Measurements from ENCODE around the gene KDM4C. TPM values are rescaled to one million over a fixed set of nuclear protein-coding genes. Genes with fewer than 3 reads are reported as not detected.

KDM4C gene
- total and polyA plus RNA-seq, 2 donors, result 20.3 to 36.2 TPM

- peaks cover 2 to 5% of the 10 kb centered on the region in 2 donors for H3K36me3 ChIP-seq (ENCODE audit: control insufficient read depth in 2 of 2, insufficient read depth in 2 of 2, low read length in 1 of 2)
- no peaks in the 10 kb centered on the region for H3K9me3 ChIP-seq (ENCODE audit: control insufficient read depth in 2 of 2, insufficient read depth in 1 of 2, low read length in 1 of 2)
- no peak for DNase-seq (ENCODE audit: low read depth in 6 of 9, low spot score in 9 of 9)
- no peak overlapping the region for H3K4me3 ChIP-seq (ENCODE audit: low read length in 2 of 2)
- no peak overlapping the region for H3K27ac ChIP-seq (ENCODE audit: low read depth in 1 of 2, low read length in 1 of 2)
- no peaks in the 10 kb centered on the region for H3K27me3 ChIP-seq (ENCODE audit: control insufficient read depth in 2 of 2, insufficient read depth in 1 of 2, low read length in 1 of 2)
- WGBS, result 92% methylated on average over 5 of the region's 5 CpGs
- no peaks in the 10 kb centered on the region for H3K4me1 ChIP-seq (ENCODE audit: control insufficient read depth in 2 of 2, insufficient read depth in 2 of 2, low read length in 2 of 2)
Observed at GRCh38 chr9:7033076-7034045, 275.6 kb downstream of the KDM4C start.

- no peak for DNase-seq (ENCODE audit: low read depth in 6 of 9, low spot score in 9 of 9)
- no peaks in the 10 kb centered on the region for H3K4me1 ChIP-seq (ENCODE audit: control insufficient read depth in 2 of 2, insufficient read depth in 2 of 2, low read length in 2 of 2)
- H3K27me3 ChIP-seq (ENCODE audit: control insufficient read depth in 2 of 2, insufficient read depth in 1 of 2, low read length in 1 of 2), result no peaks in the 10 kb centered on the region
- WGBS, result 77% methylated on average over 3 of the region's 3 CpGs
- H3K9me3 ChIP-seq (ENCODE audit: control insufficient read depth in 2 of 2, insufficient read depth in 1 of 2, low read length in 1 of 2), result no peaks in the 10 kb centered on the region
- H3K36me3 ChIP-seq (ENCODE audit: control insufficient read depth in 2 of 2, insufficient read depth in 2 of 2, low read length in 1 of 2), result peaks cover 0 to 5% of the 10 kb centered on the region in 2 donors
- no peak overlapping the region for H3K27ac ChIP-seq (ENCODE audit: low read depth in 1 of 2, low read length in 1 of 2)
- no peak overlapping the region for H3K4me3 ChIP-seq (ENCODE audit: low read length in 2 of 2)
Observed at GRCh38 chr9:7037176-7037575, 279.4 kb downstream of the KDM4C start.

GRCh38 chr9:7042124-7042523, 284.4 kb downstream of the KDM4C start:
- DNase-seq (ENCODE audit: low read depth in 6 of 9, low spot score in 9 of 9), result no peak

GRCh38 chr9:7045361-7045760, 287.6 kb downstream of the KDM4C start:
- 100% methylated on average over 1 of the region's 1 CpG for WGBS
- H3K27me3 ChIP-seq (ENCODE audit: control insufficient read depth in 2 of 2, insufficient read depth in 1 of 2, low read length in 1 of 2), result no peaks in the 10 kb centered on the region
- H3K27ac ChIP-seq (ENCODE audit: low read depth in 1 of 2, low read length in 1 of 2), result no peak overlapping the region
- DNase-seq (ENCODE audit: low read depth in 6 of 9, low spot score in 9 of 9), result no peak
- H3K9me3 ChIP-seq (ENCODE audit: control insufficient read depth in 2 of 2, insufficient read depth in 1 of 2, low read length in 1 of 2), result no peaks in the 10 kb centered on the region
- H3K4me3 ChIP-seq (ENCODE audit: low read length in 2 of 2), result no peak overlapping the region
- H3K4me1 ChIP-seq (ENCODE audit: control insufficient read depth in 2 of 2, insufficient read depth in 2 of 2, low read length in 2 of 2), result no peaks in the 10 kb centered on the region
- H3K36me3 ChIP-seq (ENCODE audit: control insufficient read depth in 2 of 2, insufficient read depth in 2 of 2, low read length in 1 of 2), result peaks cover 11 to 29% of the 10 kb centered on the region in 2 donors

More at GRCh38 chr9:7042124-7042523, 284.4 kb downstream of the KDM4C start:
- Histone ChIP-seq H3K4me1 (ENCODE audit: control insufficient read depth in 2 of 2, insufficient read depth in 2 of 2, low read length in 2 of 2) (no peaks in the 10 kb centered on the region), H3K27me3 (ENCODE audit: control insufficient read depth in 2 of 2, insufficient read depth in 1 of 2, low read length in 1 of 2) (no peaks in the 10 kb centered on the region), H3K9me3 (ENCODE audit: control insufficient read depth in 2 of 2, insufficient read depth in 1 of 2, low read length in 1 of 2) (no peaks in the 10 kb centered on the region), H3K4me3 (ENCODE audit: low read length in 2 of 2) (no peak overlapping the region), H3K27ac (ENCODE audit: low read depth in 1 of 2, low read length in 1 of 2) (no peak overlapping the region), H3K36me3 (ENCODE audit: control insufficient read depth in 2 of 2, insufficient read depth in 2 of 2, low read length in 1 of 2) (peaks cover 3 to 7% of the 10 kb centered on the region in 2 donors)
- WGBS, result 98% methylated on average over 3 of the region's 3 CpGs

GRCh38 chr9:7051711-7052110, 293.9 kb downstream of the KDM4C start:
- Histone ChIP-seq H3K4me1 (ENCODE audit: control insufficient read depth in 2 of 2, insufficient read depth in 2 of 2, low read length in 2 of 2) (peaks cover 0 to 8% of the 10 kb centered on the region in 2 donors), H3K27ac (ENCODE audit: low read depth in 1 of 2, low read length in 1 of 2) (no peak overlapping the region), H3K4me3 (ENCODE audit: low read length in 2 of 2) (no peak overlapping the region), H3K27me3 (ENCODE audit: control insufficient read depth in 2 of 2, insufficient read depth in 1 of 2, low read length in 1 of 2) (no peaks in the 10 kb centered on the region), H3K9me3 (ENCODE audit: control insufficient read depth in 2 of 2, insufficient read depth in 1 of 2, low read length in 1 of 2) (no peaks in the 10 kb centered on the region), H3K36me3 (ENCODE audit: control insufficient read depth in 2 of 2, insufficient read depth in 2 of 2, low read length in 1 of 2) (peaks cover 10 to 38% of the 10 kb centered on the region in 2 donors)
- 97% methylated on average over 3 of the region's 3 CpGs for WGBS
- no peak for DNase-seq (ENCODE audit: low read depth in 6 of 9, low spot score in 9 of 9)

- no peak for DNase-seq (ENCODE audit: low read depth in 6 of 9, low spot score in 9 of 9)
- Histone ChIP-seq H3K27ac (ENCODE audit: low read depth in 1 of 2, low read length in 1 of 2) (no peak overlapping the region), H3K4me3 (ENCODE audit: low read length in 2 of 2) (no peak overlapping the region), H3K36me3 (ENCODE audit: control insufficient read depth in 2 of 2, insufficient read depth in 2 of 2, low read length in 1 of 2) (peaks cover 6 to 31% of the 10 kb centered on the region in 2 donors), H3K27me3 (ENCODE audit: control insufficient read depth in 2 of 2, insufficient read depth in 1 of 2, low read length in 1 of 2) (no peaks in the 10 kb centered on the region), H3K4me1 (ENCODE audit: control insufficient read depth in 2 of 2, insufficient read depth in 2 of 2, low read length in 2 of 2) (peaks cover 0 to 8% of the 10 kb centered on the region in 2 donors), H3K9me3 (ENCODE audit: control insufficient read depth in 2 of 2, insufficient read depth in 1 of 2, low read length in 1 of 2) (no peaks in the 10 kb centered on the region)
- WGBS, result 49% methylated on average over 2 of the region's 2 CpGs
Observed at GRCh38 chr9:7053903-7054302, 296.1 kb downstream of the KDM4C start.

GRCh38 chr9:7055171-7055903, 297.6 kb downstream of the KDM4C start:
- Histone ChIP-seq H3K9me3 (ENCODE audit: control insufficient read depth in 2 of 2, insufficient read depth in 1 of 2, low read length in 1 of 2) (no peaks in the 10 kb centered on the region), H3K4me1 (ENCODE audit: control insufficient read depth in 2 of 2, insufficient read depth in 2 of 2, low read length in 2 of 2) (peaks cover 0 to 8% of the 10 kb centered on the region in 2 donors), H3K27ac (ENCODE audit: low read depth in 1 of 2, low read length in 1 of 2) (no peak overlapping the region), H3K27me3 (ENCODE audit: control insufficient read depth in 2 of 2, insufficient read depth in 1 of 2, low read length in 1 of 2) (no peaks in the 10 kb centered on the region), H3K4me3 (ENCODE audit: low read length in 2 of 2) (no peak overlapping the region), H3K36me3 (ENCODE audit: control insufficient read depth in 2 of 2, insufficient read depth in 2 of 2, low read length in 1 of 2) (peaks cover 3 to 21% of the 10 kb centered on the region in 2 donors)
- WGBS, result 83% methylated on average over 7 of the region's 7 CpGs
- no peak for DNase-seq (ENCODE audit: low read depth in 6 of 9, low spot score in 9 of 9)

- peaks cover 8 to 22% of the 10 kb centered on the region in 2 donors for H3K36me3 ChIP-seq (ENCODE audit: control insufficient read depth in 2 of 2, insufficient read depth in 2 of 2, low read length in 1 of 2)
- H3K27ac ChIP-seq (ENCODE audit: low read depth in 1 of 2, low read length in 1 of 2), result no peak overlapping the region
- H3K4me3 ChIP-seq (ENCODE audit: low read length in 2 of 2), result no peak overlapping the region
- H3K4me1 ChIP-seq (ENCODE audit: control insufficient read depth in 2 of 2, insufficient read depth in 2 of 2, low read length in 2 of 2), result peaks cover 0 to 8% of the 10 kb centered on the region in 2 donors
- H3K9me3 ChIP-seq (ENCODE audit: control insufficient read depth in 2 of 2, insufficient read depth in 1 of 2, low read length in 1 of 2), result no peaks in the 10 kb centered on the region
- no peaks in the 10 kb centered on the region for H3K27me3 ChIP-seq (ENCODE audit: control insufficient read depth in 2 of 2, insufficient read depth in 1 of 2, low read length in 1 of 2)
- DNase-seq (ENCODE audit: low read depth in 6 of 9, low spot score in 9 of 9), result no peak
Observed at GRCh38 chr9:7056254-7056653, 298.5 kb downstream of the KDM4C start.

GRCh38 chr9:7058473-7058872, 300.7 kb downstream of the KDM4C start:
- 97% methylated on average over 3 of the region's 3 CpGs for WGBS
- no peak for DNase-seq (ENCODE audit: low read depth in 6 of 9, low spot score in 9 of 9)

More at GRCh38 chr9:7058473-7058872, 300.7 kb downstream of the KDM4C start:
- H3K9me3 ChIP-seq (ENCODE audit: control insufficient read depth in 2 of 2, insufficient read depth in 1 of 2, low read length in 1 of 2), result no peaks in the 10 kb centered on the region
- no peaks in the 10 kb centered on the region for H3K27me3 ChIP-seq (ENCODE audit: control insufficient read depth in 2 of 2, insufficient read depth in 1 of 2, low read length in 1 of 2)
- H3K36me3 ChIP-seq (ENCODE audit: control insufficient read depth in 2 of 2, insufficient read depth in 2 of 2, low read length in 1 of 2), result peaks cover 12 to 17% of the 10 kb centered on the region in 2 donors
- H3K4me1 ChIP-seq (ENCODE audit: control insufficient read depth in 2 of 2, insufficient read depth in 2 of 2, low read length in 2 of 2), result peaks cover 0 to 8% of the 10 kb centered on the region in 2 donors
- H3K27ac ChIP-seq (ENCODE audit: low read depth in 1 of 2, low read length in 1 of 2), result no peak overlapping the region
- no peak overlapping the region for H3K4me3 ChIP-seq (ENCODE audit: low read length in 2 of 2)
